Putamen (tissue), 1 donor: Measurements from ENCODE around the gene CADM2.
"Not testable (repeated sequence)": the region's sequence is repeated elsewhere in the genome, so short reads cannot be mapped to it uniquely, and the experiment has no call there.

ENCODE experiments used
- DNase-seq: peaks from one replicate; pipeline ENCODE4 v3.0.0-alpha.2; 2016; ENCODE audit warnings: low spot score

CADM2 gene

DNA sequence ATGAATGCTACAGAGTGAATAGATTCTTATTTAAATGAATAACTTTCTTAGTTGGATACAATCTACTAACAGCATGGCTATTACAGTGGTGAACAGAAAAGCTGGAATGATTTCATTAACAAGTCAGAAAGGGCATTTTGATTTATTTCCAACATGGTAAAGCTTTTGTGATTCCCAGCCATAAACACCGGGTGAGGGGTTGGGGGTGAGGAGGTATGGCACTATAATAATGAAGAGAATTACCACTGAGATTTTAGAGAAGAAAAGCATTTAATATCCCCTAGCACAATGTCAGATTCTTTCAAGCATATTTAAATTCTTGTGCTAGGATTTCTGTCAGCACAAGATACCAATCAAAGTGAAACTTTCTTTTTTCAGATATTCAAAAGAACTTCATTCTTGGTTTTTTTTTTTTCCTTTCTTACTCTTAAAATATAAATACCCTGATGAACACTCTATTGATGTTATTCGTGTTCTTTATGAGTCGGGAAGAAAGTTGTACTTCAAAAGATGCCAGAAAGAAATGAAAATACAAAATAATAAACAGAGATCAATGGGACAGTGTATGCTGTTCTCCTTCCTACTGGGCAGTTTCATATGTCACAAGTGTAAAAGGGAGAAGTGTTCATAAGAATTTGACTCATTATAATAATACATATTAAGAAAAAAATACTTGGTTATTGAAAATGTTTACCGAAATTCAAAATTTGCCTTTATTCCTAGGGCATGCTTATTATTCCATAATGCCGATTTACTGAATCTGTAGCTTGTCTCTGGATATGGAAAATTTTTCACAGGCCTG, 522.8 kb downstream of the CADM2 start:
- no peak for DNase-seq

DNA sequence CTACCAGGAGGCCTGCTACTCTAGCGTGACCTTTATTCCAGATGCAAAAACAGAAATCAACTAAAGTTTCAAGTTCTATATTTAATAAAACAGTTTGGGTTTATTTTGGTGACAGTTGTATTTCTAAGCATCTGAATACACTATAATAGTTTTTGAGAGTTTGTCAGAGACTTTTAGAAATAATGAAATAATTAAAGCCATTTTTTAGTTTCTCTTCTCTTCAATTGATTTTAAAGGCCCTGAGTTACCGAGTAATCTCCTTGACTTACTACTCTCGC, 523.4 kb downstream of the CADM2 start:
- no peak for DNase-seq

DNA sequence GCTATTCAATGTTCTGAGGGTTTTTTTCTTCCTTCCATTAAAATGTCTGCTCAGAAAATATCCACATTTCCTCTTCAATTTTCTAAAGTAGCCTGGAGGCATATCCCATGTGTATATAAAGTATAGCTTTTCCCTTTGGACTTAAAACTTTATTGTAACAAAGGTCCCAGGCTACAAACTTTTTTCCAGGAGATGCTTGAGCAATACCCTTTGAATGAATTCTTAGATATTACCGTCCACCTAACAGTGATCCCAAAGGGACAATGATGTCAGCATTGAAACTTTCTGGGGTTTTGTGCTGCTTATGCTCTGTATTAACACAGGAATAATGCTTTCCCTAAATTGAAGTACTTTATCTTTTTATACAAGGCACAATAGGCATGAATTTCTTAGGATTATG, 525.2 kb downstream of the CADM2 start:
- no peak for DNase-seq

DNA sequence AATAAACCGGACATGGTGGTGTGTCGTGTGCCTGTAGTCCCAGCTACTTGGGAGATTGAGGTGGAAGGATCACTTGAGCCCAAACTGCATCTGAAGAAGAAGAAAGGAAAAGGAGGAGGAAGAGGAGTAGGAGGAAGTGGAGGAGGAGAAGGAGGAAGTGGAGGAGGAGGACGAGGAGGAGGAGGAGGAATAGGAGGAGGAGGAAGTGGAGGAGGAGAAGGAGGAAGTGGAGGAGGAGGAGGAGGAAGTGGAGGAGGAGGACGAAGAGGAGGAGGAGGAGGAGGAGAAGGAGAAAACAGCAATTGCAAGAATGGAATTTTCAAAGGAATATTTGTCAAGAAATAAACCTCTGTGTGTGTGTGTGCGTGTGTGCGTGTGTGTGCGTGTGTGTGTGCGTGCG, 528.6 kb downstream of the CADM2 start:
- DNase-seq = no peak

DNA sequence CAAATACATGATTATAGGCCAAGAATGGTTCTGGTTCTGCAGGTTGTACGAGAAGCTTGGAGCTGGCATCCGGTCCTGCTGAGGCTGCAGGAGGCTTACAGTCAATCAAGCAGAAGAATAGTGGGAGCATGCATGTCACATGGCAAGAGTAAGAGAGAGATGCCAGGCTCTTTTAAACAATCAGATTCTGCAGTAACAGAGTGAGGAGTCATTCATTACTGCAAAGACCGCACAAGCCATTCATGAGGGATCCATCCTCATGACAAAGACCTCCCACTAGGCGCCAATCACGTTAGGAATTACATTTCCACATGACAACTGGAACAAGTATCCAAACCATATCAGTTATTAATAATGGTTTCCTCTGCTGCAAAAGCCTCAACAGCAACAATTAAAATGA, 536.8 kb downstream of the CADM2 start:
- DNase-seq = no peak

DNA sequence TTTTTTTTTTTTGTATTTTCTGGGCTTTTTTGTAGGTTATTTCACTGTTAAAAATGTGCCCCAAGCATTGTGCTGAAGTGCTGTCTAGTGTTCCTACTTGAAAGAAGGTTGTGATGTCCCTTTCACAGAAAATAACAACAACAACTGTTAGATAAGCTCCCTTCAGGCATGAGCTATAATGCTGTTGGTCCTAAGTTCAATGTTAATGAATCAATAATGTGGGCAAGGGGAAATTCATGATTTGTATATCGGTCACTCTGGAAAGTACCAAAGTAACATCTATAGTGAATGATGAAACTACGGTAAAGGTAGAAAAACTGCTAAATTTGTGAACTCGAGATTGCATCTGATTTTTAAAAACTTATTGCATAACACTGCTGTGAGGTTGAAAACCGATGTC, 539.4 kb downstream of the CADM2 start:
- DNase-seq = no peak

DNA sequence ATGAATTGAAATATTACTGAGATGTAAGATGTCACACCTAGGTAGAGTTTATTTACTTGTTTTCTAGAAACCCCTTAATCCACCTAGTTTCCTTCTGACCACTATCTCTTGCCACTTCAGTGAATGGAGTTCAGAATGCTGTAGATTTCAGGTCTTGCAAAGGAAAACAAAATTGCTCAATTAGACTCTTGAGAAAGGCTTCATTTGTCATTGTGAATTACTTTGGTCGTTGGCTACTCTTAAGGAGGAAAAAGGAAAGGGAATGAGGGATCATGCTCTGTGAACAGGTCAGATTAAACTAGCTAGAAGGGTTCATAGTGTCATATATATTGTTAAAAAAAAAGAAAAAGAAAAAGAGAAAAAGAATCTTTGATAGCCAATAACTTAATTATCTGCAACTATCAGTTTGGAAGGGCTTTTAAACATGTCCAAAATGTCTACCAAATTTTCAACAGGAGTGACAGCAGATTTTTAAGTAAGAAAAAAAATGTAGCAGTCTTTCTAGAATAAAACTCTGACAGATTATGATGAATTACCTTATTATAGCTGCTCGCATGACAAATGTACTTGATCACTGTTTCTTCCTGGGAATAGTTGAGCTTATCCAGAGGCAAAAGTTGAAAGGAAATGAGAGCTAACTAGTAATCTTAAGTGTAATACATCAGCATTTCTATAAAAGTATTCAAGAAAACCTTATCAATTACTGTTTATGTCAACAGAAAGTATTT, 543.5 kb downstream of the CADM2 start:
- DNase-seq = no peak

DNA sequence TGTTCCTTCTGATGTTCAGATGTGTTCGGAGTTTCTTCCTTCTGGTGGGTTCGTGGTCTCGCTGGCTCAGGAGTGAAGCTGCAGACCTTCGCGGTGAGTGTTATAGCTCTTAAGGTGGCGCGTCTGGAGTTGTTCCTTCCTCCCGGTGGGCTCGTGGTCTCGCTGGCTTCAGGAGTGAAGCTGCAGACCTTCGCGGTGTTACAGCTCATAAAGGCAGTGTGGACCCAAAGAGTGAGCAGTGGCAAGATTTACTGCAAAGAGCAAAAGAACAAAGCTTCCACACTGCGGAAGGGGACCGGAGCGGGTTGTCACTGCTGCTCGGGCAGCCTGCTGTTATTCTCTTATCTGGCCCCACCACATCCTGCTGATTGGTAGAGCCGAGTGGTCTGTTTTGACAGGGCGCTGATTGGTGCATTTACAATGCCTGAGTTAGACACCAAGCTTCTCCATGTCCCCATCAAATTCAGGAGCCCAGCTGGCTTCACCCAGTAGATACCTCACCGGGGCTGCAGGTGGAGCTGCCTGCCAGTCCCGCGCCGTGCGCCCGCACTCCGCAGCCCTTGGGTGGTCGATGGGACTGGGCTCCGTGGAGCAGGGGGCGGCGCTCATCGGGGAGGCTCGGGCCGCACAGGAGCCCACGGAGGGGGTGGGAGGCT, 545.5 kb downstream of the CADM2 start:
- DNase-seq = not testable (repeated sequence)

DNA sequence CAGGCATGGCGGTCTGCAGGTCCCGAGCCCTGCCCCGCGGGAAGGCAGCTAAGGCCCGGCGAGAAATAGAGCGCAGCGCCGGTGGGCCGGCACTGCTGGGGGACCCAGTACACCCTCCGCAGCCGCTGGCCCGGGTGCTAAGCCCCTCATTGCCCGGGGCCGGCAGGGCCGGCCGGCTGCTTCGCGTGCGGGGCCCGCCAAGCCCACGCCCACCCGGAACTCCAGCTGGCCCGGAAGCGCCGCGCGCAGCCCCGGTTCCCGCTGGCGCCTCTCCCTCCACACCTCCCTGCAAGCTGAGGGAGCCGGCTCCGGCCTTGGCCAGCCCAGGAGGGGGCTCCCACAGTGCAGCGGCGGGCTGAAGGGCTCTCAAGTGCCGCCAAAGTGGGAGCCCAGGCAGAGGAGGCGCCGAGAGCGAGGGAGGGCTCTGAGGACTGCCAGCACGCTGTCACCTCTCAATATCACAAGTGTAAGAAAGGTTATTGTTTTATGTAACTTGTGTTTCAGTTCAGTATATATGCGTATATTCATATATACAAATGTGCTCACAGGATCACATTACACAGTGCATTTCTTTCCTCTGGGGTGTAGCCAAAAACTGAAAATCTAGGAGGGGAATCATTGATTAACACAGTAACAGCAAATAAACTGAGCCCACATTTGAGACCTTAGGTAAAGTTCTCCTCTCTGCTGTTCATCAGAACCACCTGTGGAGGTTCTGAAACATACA, 546.2 kb downstream of the CADM2 start:
- DNase-seq = not testable (repeated sequence)

DNA sequence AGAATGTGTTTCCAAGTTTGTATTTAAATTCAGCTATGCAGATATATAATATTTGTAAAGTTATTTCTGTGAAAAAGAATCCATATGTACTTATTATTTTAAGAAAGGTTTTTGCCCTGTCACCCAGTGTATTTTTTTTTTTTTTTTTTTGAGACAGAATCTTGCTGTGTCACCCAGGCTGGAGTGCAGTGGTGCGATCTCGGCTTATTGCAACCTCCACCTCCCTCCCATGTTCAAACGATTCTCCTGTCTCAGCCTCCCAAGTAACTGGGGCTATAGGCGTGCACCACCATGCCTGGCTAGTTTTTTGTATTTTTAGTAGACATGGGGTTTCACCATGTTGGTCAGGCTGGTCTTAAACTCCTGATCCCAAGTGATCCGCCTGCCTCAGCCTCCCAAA, 548.3 kb downstream of the CADM2 start:
- not testable (repeated sequence) for DNase-seq

DNA sequence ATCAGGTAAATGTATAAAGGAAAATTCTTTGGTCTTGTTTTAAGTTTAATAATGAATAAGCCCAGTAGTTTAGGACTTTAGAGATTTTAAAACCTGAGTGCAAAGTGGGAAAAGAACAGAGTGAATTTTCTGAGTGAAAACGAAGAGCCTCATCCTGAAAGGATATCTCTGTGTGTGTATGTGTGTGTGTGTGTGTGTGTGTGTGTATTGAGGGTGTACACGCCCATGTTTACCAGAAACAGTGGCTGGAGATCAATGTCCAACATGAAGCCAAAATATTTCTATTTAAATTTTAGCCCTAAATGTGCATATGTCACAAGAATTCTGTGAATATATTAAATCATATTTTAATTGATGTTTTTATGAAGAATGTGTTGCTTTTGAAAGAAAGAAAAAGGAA, 549.9 kb downstream of the CADM2 start:
- DNase-seq = no peak

DNA sequence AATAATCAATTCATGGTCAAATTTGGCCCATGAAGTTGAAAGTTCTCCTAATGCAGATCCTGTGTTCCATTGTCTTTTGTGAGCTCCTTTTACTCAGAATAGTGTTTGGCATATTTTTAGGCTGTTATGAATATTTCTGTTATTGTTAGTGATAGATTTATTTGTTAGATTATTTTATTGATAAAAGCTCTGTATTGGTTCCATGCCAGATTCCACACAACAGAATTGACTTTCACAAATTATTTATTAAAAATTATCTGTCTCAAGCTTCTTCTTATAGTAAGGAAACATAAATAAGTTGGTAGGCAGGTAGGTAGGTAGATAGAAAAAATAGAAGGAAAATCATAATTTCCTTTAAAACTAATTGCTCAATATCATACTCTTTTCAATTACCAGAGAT, 557.4 kb downstream of the CADM2 start:
- DNase-seq = no peak

DNA sequence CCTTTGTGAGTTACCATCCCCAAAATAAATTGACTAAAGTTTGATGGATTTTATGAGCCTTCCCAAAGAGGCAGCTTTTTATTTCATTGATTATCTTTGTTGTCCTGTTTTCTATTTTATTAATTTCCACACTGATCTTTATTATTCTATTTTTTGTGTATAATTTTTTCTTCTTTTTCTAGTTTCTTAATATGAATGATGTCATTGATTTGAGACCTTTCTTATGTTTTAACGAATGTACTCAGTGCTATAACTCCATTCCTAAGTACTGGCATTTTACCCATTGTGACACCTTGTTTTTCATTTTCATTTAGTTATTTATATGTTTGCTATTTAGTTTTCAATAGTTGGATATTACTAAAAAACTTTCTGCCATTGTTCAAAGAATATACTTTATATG, 565.3 kb downstream of the CADM2 start:
- no peak for DNase-seq

DNA sequence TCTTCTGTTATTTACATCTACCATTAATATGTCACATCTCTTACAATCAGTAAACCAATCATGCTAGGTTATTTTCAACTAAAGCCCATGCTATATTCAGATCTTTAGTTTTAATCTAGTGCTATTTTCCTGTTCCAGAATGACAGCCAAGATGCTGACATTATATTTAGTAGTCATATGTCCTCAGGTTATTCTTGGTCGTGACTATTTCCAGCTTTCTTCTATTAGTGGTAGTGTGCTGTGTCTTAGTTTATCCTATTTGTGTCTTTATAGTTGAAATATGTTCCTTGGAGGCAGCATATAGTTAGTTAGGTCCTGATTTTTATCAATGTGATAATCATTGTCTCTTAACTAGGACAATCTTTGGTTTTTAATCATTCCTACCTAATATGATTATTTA, 566.5 kb downstream of the CADM2 start:
- DNase-seq = no peak

DNA sequence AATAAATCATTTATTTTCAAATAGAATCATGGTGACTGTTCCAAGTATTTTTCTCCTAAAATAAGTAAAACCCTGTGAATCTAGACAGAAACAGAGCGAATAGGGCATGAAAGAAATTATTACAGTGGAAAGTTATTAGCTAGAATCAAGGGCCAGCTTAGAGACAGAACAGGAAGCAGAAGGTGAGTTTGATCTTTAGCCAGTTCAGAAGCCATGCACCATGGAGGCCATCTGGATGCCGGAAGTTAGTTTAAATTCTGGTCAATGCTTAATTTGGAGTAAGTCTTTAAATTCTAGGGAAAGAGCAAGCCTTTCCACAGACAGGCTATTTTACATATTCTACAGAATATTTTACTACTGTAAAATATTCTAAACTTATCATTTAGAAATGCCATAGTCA, 574.8 kb downstream of the CADM2 start:
- no peak for DNase-seq

DNA sequence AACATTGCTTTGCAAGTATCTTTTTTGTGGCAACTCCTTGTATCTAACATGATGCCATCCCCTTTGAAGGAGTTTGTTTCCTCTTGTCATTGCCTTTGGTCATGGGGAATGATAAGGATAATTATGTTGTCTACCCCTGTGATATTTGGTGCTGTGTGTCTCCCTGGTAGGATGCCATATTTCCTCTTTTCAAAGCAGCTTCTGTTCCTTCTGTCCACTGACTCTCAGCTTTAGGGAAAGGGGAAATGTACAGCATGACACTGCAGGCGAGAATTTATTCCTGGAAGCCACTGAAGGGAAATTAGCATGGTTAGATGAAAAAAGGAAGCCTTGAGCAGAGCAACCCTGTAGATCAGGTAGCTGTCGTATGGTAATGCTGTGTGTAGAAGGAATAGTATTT, 576.7 kb downstream of the CADM2 start:
- peak; percentile 34 for DNase-seq

DNA sequence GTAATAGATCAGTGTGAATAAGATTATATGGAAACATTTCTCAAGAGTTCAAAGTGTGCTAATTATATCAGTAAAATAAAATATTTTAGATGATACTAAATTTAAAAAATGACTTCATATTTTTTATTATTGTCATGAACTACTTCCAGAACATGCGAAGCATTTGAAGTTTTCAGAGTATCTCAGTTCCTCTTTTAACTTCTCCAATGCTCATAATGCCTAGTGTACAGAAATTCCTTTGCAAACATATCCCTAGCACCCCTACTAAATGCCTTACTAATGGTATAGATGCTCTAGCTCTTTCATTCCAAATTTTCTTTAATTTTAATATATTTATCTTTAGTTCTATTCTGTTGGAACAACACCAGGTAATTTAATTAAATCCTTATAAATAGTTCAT, 580.4 kb downstream of the CADM2 start:
- no peak for DNase-seq

DNA sequence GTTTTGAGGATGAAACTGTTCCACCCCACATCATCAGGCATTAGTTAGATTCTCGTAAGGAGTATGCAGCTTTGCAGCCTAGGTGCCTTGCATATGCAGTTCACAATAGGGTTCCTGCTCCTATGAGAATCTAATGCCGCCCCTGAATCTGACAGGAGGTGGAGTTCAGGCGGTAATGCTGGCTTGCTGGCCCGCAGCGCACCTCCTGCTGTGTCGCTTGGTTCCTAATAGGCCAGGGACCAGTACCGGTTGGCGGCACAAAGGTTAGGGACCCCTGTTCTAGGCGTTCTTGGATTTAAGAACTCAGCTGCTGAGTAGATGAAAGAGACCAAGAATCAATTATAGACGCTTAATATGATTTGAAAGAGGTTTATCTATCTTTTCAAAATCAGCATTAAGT, 595.4 kb downstream of the CADM2 start:
- DNase-seq = no peak

DNA sequence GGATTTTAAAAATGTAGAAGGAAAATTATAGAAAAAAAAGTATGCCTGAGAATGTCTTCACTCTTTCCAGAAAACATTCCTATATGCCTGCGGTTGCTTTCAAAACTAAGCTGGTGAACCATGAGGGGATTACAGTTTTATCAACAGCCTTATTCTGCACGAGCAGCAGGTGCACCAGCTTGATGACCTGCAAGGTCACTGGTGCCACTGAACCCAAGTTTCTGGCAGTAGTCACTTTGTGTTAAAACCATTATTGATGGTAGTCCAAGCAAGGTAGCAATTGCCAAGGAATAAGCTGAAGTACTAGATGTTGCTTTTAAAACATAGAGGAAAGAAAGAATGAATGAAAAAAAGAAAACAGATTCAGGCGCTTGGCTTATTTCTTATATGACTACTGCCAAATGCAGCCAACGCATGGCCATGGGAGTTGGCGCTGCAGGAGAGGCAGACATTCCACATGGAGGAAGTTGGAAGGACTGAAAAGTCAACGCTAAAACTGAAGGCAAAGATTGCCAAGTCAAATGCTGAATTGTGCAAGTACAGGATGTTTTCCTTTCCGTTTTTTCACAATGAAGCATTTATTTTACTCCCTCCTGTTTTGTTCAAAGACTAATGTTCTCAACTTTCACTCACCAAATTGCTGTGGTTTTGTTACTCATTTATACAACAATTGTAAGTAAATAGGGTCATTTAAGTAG, 601.4 kb downstream of the CADM2 start:
- DNase-seq = peak; percentile 15

DNA sequence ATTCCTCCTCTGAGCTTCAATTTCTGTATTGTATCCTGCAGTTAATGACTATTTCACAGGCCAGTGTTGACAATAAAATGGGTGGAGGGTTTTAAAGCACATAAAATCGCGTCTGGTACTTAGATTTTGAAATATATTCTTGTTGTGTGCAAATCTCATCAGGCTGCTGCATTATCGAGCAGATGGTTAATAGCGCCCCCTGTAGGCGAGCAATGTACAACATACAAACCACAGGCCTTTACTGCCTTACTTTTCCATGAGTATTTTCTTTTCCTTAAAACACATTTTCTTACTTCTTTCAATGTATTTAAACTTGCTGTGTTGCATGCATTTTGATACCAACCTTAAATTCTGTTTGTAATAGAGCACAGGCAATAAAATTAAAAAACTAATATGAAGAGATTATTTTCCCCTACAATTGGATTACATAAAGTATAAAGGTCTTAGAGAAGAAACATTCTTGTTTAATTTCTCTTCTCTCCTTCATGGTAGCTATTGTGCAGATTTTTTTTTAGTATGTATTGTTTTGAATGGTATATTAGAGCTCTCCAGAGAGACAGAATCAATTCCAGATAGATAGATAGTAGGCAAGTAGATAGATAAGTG, 608.4 kb downstream of the CADM2 start:
- peak; percentile 52 for DNase-seq

DNA sequence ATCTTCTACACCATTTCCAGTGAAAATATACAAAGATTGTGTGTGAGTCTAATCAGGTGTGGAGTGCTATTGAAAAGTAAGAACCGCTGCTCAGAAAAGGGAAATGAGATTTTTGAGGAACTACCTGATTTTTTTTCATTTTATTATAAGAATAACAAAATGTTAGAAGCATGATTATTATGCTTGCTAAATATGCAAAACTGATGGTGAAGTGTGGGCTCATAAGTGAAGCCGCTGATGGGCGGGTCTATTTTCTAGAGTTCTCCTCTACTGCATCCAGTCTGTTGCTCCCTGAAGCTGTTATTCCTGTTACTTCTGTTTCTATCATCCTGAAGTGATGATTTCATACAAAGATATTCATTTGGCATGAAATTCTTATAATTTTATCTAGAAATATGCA, 612.0 kb downstream of the CADM2 start:
- DNase-seq = no peak

DNA sequence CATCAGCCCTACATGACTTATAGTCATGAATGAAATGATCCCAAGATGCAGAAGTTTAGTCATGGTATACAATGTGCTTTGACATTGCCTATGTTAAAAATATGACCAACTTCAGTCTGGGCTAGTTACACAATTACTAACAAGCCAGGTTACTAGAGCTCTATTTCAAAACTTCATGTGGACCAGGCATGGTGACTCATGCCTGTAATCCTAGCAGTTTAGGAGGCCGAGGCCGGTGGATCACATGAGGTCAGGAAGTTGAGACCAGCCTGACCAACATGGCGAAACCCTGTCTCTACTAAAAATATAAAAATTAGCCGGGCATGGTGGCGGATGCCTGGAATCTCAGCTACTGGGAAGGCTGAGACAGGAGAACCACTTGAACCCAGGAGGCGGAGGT, 613.0 kb downstream of the CADM2 start:
- no peak for DNase-seq
